Testis (tissue), 2 donors: Measurements from ENCODE around the gene FAM193A.

Source experiments
- POLR2A ChIP-seq: fragments of 450-650 bp; IDR thresholded peaks from one replicate; pipeline ENCODE4 v1.6.1; 2017; ENCODE audit warnings: antibody characterized with exemption, mild to moderate bottlenecking, moderate library complexity
- TF ChIP-seq, protein P1 (sequence below), 3 experiments: fragments of 450-650 bp in 2 of 3; fragments of 200-600 bp in 1 of 3; sonication (generic) in 1 of 3; IDR thresholded peaks; one replicate each; pipeline ENCODE4 v1.5.1; 2016 to 2019; ENCODE audit warnings: antibody characterized with exemption in 3 of 3, mild to moderate bottlenecking in 2 of 3, moderate library complexity in 1 of 3

- TF ChIP-seq, protein P1, sequence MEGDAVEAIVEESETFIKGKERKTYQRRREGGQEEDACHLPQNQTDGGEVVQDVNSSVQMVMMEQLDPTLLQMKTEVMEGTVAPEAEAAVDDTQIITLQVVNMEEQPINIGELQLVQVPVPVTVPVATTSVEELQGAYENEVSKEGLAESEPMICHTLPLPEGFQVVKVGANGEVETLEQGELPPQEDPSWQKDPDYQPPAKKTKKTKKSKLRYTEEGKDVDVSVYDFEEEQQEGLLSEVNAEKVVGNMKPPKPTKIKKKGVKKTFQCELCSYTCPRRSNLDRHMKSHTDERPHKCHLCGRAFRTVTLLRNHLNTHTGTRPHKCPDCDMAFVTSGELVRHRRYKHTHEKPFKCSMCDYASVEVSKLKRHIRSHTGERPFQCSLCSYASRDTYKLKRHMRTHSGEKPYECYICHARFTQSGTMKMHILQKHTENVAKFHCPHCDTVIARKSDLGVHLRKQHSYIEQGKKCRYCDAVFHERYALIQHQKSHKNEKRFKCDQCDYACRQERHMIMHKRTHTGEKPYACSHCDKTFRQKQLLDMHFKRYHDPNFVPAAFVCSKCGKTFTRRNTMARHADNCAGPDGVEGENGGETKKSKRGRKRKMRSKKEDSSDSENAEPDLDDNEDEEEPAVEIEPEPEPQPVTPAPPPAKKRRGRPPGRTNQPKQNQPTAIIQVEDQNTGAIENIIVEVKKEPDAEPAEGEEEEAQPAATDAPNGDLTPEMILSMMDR (IDR thresholded peaks at IDR 0.05): no peak
- TF ChIP-seq POLR2A: no peak
Measured at GRCh38 chr4:2588259-2588658, 51.8 kb downstream of the FAM193A start.
